T-helper 1 cell (primary cell): ENCODE data around the gene DNMT3L.
"Not testable (repeated sequence)": the region's sequence is repeated elsewhere in the genome, so short reads cannot be mapped to it uniquely, and the experiment has no call there.

Source experiments
- DNase-seq, 5 donors: peaks; one replicate each; pipeline ENCODE4 v3.0.0-alpha.2; 2012 to 2020

Gene DNMT3L

DNA sequence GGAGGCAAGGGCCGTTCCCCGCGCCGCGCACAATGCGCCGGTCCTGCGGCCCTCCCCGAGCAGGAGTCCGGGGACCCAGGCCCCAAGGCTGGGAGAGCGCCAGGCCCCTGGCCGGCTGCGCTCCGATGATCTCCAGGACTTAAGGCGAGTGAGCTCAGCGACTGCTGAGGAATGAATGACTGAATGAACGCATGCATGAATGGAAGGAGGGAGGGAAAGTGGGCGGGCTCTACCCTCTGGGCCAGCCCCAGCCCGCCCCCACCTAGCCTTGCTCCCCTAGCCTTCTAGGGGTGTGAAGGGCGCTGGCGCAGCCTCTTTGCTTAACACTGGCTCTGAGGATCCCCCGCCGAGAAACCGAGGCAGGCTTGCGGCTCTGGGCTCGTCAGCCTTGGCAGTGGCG is 20.4 kb downstream of the DNMT3L start:
- not testable (repeated sequence) for DNase-seq

- not testable (repeated sequence) for DNase-seq
Measured at GRCh38 chr21:44240842-44241241, 20.9 kb downstream of the DNMT3L start, which contains the start of gene ICOSLG. TSS of gene ICOSLG (minus strand) at chr21:44240943. CDS start at chr21:44240817, 126 bp downstream.

GRCh38 chr21:44240353-44240752 is 21.3 kb downstream of the DNMT3L start:
- not testable (repeated sequence) for DNase-seq

DNA sequence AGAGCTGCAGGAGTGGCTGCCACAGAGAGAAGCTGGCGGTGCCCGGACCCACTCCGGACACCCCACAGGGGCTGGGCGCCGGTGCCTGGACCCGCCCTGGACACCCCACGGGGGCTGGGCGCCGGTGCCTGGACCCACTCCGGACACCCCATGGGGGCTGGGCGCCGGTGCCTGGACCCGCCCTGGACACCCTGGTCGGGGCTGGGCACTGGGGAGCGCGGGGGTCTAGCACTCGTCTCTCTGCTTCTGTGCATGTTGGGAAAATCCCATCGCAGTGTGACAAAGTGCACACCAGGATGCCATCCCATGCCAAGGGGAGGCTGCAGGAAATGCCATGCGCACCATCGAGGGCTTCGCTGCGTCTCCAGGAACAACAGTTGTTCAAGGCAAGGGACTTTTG is 32.1 kb downstream of the DNMT3L start:
- DNase-seq, result not testable (repeated sequence)

- DNase-seq, result not testable (repeated sequence)
Measured at GRCh38 chr21:44228109-44228508, 33.6 kb downstream of the DNMT3L start.

DNA sequence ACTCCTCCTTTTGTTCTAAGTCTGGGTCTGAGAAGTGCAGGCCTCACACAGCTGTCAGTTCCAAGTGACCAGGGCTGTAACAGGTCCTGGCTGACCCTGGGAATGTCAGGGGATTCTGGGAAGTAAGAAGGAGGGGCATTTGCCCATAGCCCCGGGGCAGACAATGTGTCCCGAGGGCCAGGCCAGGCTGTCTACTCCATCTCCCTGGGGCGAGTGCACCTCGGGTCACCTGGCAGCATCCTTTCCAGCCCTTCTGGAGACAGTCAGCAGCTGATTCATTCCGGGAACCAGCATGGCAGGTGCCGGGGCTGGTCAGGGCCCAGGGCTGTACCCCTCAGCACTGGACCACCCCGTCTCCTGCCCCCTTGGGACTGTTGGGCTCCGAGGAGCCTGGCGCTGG is 34.1 kb downstream of the DNMT3L start:
- DNase-seq, result not testable (repeated sequence)

- DNase-seq, result not testable (repeated sequence)
Measured at GRCh38 chr21:44225605-44226004, 36.1 kb downstream of the DNMT3L start.

- not testable (repeated sequence) for DNase-seq
Measured at GRCh38 chr21:44223334-44223733, 38.4 kb downstream of the DNMT3L start.

DNA sequence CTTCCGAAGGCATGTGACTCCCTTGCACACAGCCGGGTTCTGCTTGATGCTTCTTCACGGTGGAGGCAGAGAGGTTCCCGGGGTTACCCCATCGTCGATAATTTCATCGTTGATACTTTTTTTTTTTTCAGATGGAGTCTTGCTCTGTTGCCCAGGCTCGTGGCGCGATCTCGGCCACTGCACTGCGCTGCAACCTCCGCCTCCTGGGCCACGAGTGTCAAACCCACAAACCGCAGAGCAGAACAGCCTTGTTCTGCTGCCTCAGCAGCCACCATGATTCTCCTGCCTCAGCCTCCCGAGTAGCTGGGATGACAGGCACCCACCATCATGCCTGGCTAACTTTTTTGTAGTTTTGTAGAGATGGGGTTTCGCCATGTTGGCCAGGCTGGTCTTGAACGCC is 41.0 kb downstream of the DNMT3L start:
- DNase-seq, result not testable (repeated sequence)

DNA sequence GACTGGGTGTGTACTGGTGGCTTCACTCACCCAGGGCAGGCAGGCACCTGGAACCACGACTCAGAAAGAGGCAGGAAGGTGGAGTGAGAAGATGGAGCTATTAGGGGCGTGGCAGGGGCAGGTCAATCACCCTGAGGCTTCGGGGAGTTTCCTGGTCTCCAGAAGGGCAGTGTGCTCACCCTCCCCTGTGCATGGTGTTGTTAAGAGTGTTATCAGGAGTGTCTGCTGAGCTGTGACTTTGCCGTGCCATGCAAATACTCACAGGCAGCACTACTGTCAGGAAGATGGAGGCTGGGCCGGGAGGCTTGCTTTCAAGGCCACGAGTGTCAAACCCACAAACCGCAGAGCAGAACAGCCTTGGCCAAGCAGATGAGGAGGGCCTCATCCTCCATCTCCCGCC is 43.2 kb downstream of the DNMT3L start:
- DNase-seq, result not testable (repeated sequence)

- not testable (repeated sequence) for DNase-seq
Measured at GRCh38 chr21:44211978-44212377, 49.7 kb downstream of the DNMT3L start.

- DNase-seq, result not testable (repeated sequence)
Measured at GRCh38 chr21:44211574-44211973, 50.1 kb downstream of the DNMT3L start.

- not testable (repeated sequence) for DNase-seq
Measured at GRCh38 chr21:44207860-44208646, 53.6 kb downstream of the DNMT3L start.

- not testable (repeated sequence) for DNase-seq
Measured at GRCh38 chr21:44206698-44207676, 54.7 kb downstream of the DNMT3L start.

- DNase-seq, result not testable (repeated sequence)
Measured at GRCh38 chr21:44206187-44206586, 55.5 kb downstream of the DNMT3L start.

GRCh38 chr21:44202590-44203299 is 59.0 kb downstream of the DNMT3L start:
- DNase-seq, result not testable (repeated sequence)

GRCh38 chr21:44199997-44200396 is 61.7 kb downstream of the DNMT3L start:
- not testable (repeated sequence) for DNase-seq

- no peak for DNase-seq
Measured at GRCh38 chr21:44199448-44199847, 62.2 kb downstream of the DNMT3L start.

- not testable (repeated sequence) for DNase-seq
Measured at GRCh38 chr21:44197156-44197516, 64.6 kb downstream of the DNMT3L start.
